Caco-2 (cell line): ENCODE data around the gene ADCY9. TPM values are rescaled to one million over a fixed set of nuclear protein-coding genes. Genes with fewer than 3 reads are reported as not detected.

Experiments used
- BruUV-seq: library from RNA; stranded (reverse); fragments of 400-500 nt; replicated peaks from 2 replicates; lab custom pipeline; 2021; lab: Mats Ljungman, UMichigan
- CTCF ChIA-PET: fragments of 300-600 bp; sonication (Branson Sonifier 250); formaldehyde crosslinking; loops from one replicate; lab custom pipeline; 2022; ENCODE audit warnings: antibody characterized with exemption; lab: Charles Lee
- POLR2A ChIA-PET: fragments of 300-600 bp; sonication (Branson Sonifier 250); formaldehyde crosslinking; loops from one replicate; lab custom pipeline; 2022; ENCODE audit warnings: antibody characterized with exemption; lab: Charles Lee
- DNase-seq, 2 experiments: peaks; one replicate each; pipeline versions ENCODE4 v3.0.0 to v3.0.0-alpha.2; 2020 to 2022
- H3K27me3 ChIP-seq: replicated peaks from 2 replicates; pipeline ENCODE4 v1.6.0; 2011; ENCODE audit warnings: low read length; ENCODE audit not compliant: control insufficient read depth, insufficient read depth
- H3K36me3 ChIP-seq: 2 replicates; pipeline ENCODE4 v1.5.1; 2011; ENCODE audit warnings: low read length; ENCODE audit not compliant: control insufficient read depth, insufficient read depth
- H3K4me1 ChIP-seq: fragments of 250-450 bp; sonication (Bioruptor Pico); 2 replicates; pipeline ENCODE4 v1.5.1; 2020; ENCODE audit warnings: mild to moderate bottlenecking
- H3K4me3 ChIP-seq: 2 replicates; pipeline ENCODE4 v1.5.1; 2011; ENCODE audit warnings: low read depth, mild to moderate bottlenecking, control low read depth, low read length
- H3K9me3 ChIP-seq: fragments of 250-450 bp; sonication (Bioruptor Pico); 2 replicates; pipeline ENCODE4 v1.5.1; 2020; ENCODE audit warnings: mild to moderate bottlenecking, moderate library complexity
- H3K27ac Mint-ChIP-seq: one replicate; pipeline ENCODE4 v1.8.0; 2022; ENCODE audit warnings: mixed read lengths; ENCODE audit not compliant: unreplicated experiment
- H3K27me3 Mint-ChIP-seq: one replicate; pipeline ENCODE4 v1.8.0; 2022; ENCODE audit warnings: mixed read lengths; ENCODE audit not compliant: insufficient read depth, unreplicated experiment
- H3K36me3 Mint-ChIP-seq: one replicate; pipeline ENCODE4 v1.8.0; 2022; ENCODE audit warnings: mild to moderate bottlenecking, mixed read lengths; ENCODE audit not compliant: insufficient read depth, unreplicated experiment
- H3K4me1 Mint-ChIP-seq: one replicate; pipeline ENCODE4 v1.8.0; 2022; ENCODE audit warnings: low read depth, mixed read lengths; ENCODE audit not compliant: unreplicated experiment
- H3K4me3 Mint-ChIP-seq: one replicate; pipeline ENCODE4 v1.8.0; 2022; ENCODE audit warnings: mild to moderate bottlenecking, moderate library complexity, mixed read lengths; ENCODE audit not compliant: unreplicated experiment
- H3K9me3 Mint-ChIP-seq: one replicate; pipeline ENCODE4 v1.8.0; 2022; ENCODE audit warnings: mixed read lengths; ENCODE audit not compliant: unreplicated experiment
- intact Hi-C: fragments of 100-400 bp; cut with micrococcal nuclease; formaldehyde crosslinking; loops from one replicate; pipeline ENCODE4 v1.10.0; 2022; ENCODE audit not compliant: unreplicated experiment
- total RNA-seq: library from RNA; stranded (reverse); gene quantifications from 2 replicates; pipeline ENCODE4 v1.2.3, GENCODE V29; 2022
- TF ChIP-seq, protein P1 (sequence below), 2 experiments: fragments of 200-600 bp in 1 of 2; IDR thresholded peaks; 1 replicate in 1 of 2; 2 replicates in 1 of 2; pipeline versions ENCODE4 v1.5.1 to v1.8.0; 2011 to 2022; ENCODE audit warnings: antibody characterized with exemption in 1 of 2, control low read depth in 1 of 2, inconsistent platforms in 1 of 2, low read depth in 1 of 2, low read length in 1 of 2, mild to moderate bottlenecking in 1 of 2, moderate library complexity in 1 of 2; ENCODE audit not compliant: insufficient read depth in 1 of 2, severe bottlenecking in 1 of 2, unreplicated experiment in 1 of 2

Gene ADCY9
- total RNA-seq, 1 experiment from 2014 or later = 11.5 TPM

DNA sequence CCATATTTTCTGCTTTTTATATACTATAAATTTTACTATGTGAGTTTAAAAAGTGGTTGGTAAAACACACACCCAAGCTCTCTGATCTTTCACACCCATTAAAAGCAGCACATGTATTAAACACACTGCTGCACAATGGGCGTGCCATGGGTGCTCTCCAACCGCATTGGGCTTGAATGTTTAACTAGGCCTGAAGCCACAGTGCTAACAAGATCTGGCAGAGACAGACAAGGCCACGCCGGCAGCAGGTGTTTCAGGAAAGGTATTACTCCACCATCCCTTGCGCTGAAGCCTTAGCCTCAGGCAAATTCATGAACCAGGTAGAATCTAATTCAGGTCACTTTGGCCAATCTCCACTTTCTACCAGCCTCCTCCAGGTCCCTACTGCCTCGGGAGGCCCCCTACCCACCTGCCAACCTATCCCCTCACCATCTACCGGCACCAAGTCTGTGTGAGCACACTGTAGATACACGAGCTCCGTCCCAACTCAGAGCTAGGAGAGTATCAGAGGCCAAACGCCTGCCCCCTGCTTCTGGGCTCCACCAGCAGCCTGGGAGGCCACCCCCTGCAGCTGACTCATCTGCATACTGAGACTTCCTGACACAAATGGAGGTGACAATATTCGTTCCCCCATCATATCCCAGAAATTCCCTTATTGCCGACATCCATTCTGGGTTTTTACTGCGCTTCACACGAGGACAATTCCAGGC lies 95.0 kb downstream of the ADCY9 start:
- Mint-ChIP-seq H3K36me3 (peaks cover 6% of the 10 kb centered on the region), H3K27ac (peak overlapping the region; percentile 61), H3K9me3 (no peaks in the 10 kb centered on the region), H3K4me3 (no peak overlapping the region), H3K27me3 (no peaks in the 10 kb centered on the region), H3K4me1 (peaks cover 20% of the 10 kb centered on the region)
- no TSS peak for BruUV-seq
- no peak overlapping the region for H3K4me3 ChIP-seq
- CTCF ChIA-PET = interaction anchor here (0.9 kb wide), 1 partner anchor 38 kb away, joined by 3 read pairs; no protein-coding TSS in a partner anchor
- no peaks in the 10 kb centered on the region for H3K36me3 ChIP-seq
- no peaks in the 10 kb centered on the region for H3K27me3 ChIP-seq
- no peaks in the 10 kb centered on the region for H3K9me3 ChIP-seq
- TF ChIP-seq, protein P1, sequence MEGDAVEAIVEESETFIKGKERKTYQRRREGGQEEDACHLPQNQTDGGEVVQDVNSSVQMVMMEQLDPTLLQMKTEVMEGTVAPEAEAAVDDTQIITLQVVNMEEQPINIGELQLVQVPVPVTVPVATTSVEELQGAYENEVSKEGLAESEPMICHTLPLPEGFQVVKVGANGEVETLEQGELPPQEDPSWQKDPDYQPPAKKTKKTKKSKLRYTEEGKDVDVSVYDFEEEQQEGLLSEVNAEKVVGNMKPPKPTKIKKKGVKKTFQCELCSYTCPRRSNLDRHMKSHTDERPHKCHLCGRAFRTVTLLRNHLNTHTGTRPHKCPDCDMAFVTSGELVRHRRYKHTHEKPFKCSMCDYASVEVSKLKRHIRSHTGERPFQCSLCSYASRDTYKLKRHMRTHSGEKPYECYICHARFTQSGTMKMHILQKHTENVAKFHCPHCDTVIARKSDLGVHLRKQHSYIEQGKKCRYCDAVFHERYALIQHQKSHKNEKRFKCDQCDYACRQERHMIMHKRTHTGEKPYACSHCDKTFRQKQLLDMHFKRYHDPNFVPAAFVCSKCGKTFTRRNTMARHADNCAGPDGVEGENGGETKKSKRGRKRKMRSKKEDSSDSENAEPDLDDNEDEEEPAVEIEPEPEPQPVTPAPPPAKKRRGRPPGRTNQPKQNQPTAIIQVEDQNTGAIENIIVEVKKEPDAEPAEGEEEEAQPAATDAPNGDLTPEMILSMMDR (IDR thresholded peaks at IDR 0.05; ENCODE audit: insufficient read depth in 1 of 2, low read depth in 1 of 2, low read length in 1 of 2, severe bottlenecking in 1 of 2, unreplicated experiment in 1 of 2) = no peak
- intact Hi-C loops = no loop called here
- POLR2A ChIA-PET = no interaction called here
- H3K4me1 ChIP-seq = peaks cover 24% of the 10 kb centered on the region
- peak; percentile 55 to 67 for DNase-seq

- no peaks in the 10 kb centered on the region for H3K9me3 Mint-ChIP-seq
- Histone ChIP-seq H3K4me1 (peaks cover 34% of the 10 kb centered on the region), H3K9me3 (no peaks in the 10 kb centered on the region), H3K36me3 (no peaks in the 10 kb centered on the region), H3K4me3 (no peak overlapping the region), H3K27me3 (no peaks in the 10 kb centered on the region)
- H3K27ac Mint-ChIP-seq = peak overlapping the region; percentile 51
- H3K36me3 Mint-ChIP-seq = peaks cover 18% of the 10 kb centered on the region
- ChIA-PET POLR2A (no interaction called here), CTCF (interaction anchor here (0.6 kb wide), 1 partner anchor 234 kb away, joined by 6 read pairs; no protein-coding TSS in a partner anchor)
- H3K4me1 Mint-ChIP-seq = peaks cover 33% of the 10 kb centered on the region
- TF ChIP-seq, protein P1 (IDR thresholded peaks at IDR 0.05; ENCODE audit: insufficient read depth in 1 of 2, low read depth in 1 of 2, low read length in 1 of 2, severe bottlenecking in 1 of 2, unreplicated experiment in 1 of 2) = no peak
- DNase-seq = no peak
- BruUV-seq = no TSS peak
- intact Hi-C loops = loop anchor here (10.0 kb wide), 2 partner anchors 75 to 165 kb away; no protein-coding TSS in a partner anchor
- H3K4me3 Mint-ChIP-seq = no peak overlapping the region
- H3K27me3 Mint-ChIP-seq = no peaks in the 10 kb centered on the region
Observed at GRCh38 chr16:4019371-4019791, 96.9 kb downstream of the ADCY9 start.

DNA sequence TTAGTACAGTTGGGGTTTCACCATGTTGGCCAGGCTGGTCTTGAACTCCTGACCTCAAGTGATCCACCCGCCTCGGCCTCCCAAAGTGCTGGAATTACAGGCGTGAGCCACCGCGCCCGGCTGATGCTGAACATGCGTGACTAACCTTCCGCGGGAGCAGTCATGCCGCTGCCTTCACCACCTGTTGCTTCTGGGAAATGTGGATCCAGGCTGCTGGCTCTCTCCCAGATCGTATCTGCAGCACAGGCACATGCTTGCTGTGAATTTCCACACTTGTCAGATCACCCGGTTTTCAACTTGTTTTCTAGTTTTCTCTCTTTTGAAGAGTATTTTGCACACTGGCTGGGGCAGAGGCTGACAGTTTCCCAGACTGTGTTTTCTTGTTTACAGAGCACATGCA lies 97.9 kb downstream of the ADCY9 start:
- H3K4me1 Mint-ChIP-seq = peaks cover 33% of the 10 kb centered on the region
- intact Hi-C loops = loop anchor here (10.0 kb wide), 2 partner anchors 76 to 166 kb away; no protein-coding TSS in a partner anchor
- Histone ChIP-seq H3K9me3 (no peaks in the 10 kb centered on the region), H3K36me3 (no peaks in the 10 kb centered on the region), H3K27me3 (no peaks in the 10 kb centered on the region), H3K4me3 (no peak overlapping the region), H3K4me1 (peaks cover 41% of the 10 kb centered on the region)
- H3K27ac Mint-ChIP-seq = peak overlapping the region; percentile 81
- H3K36me3 Mint-ChIP-seq = peaks cover 18% of the 10 kb centered on the region
- BruUV-seq = no TSS peak
- TF ChIP-seq, protein P1 (IDR thresholded peaks at IDR 0.05; ENCODE audit: insufficient read depth in 1 of 2, low read depth in 1 of 2, low read length in 1 of 2, severe bottlenecking in 1 of 2, unreplicated experiment in 1 of 2) = no peak
- no peak overlapping the region for H3K4me3 Mint-ChIP-seq
- ChIA-PET CTCF (no interaction called here), POLR2A (no interaction called here)
- H3K27me3 Mint-ChIP-seq = no peaks in the 10 kb centered on the region
- no peak for DNase-seq
- no peaks in the 10 kb centered on the region for H3K9me3 Mint-ChIP-seq
